Lower leg skin (tissue), 3 donors: ENCODE results near the gene RALGPS2.

Source experiments
- POLR2A ChIP-seq, 2 donors: fragments of 450-650 bp; IDR thresholded peaks; one replicate each; pipeline ENCODE4 v1.6.1; 2016 to 2017; ENCODE audit warnings: antibody characterized with exemption in 2 of 2, mild to moderate bottlenecking in 1 of 2, moderate library complexity in 1 of 2
- TF ChIP-seq, protein P1 (sequence below), 3 donors: fragments of 450-650 bp; IDR thresholded peaks; one replicate each; pipeline ENCODE4 v1.5.1; 2016; ENCODE audit warnings: antibody characterized with exemption in 3 of 3, mild to moderate bottlenecking in 3 of 3, moderate library complexity in 2 of 3

DNA sequence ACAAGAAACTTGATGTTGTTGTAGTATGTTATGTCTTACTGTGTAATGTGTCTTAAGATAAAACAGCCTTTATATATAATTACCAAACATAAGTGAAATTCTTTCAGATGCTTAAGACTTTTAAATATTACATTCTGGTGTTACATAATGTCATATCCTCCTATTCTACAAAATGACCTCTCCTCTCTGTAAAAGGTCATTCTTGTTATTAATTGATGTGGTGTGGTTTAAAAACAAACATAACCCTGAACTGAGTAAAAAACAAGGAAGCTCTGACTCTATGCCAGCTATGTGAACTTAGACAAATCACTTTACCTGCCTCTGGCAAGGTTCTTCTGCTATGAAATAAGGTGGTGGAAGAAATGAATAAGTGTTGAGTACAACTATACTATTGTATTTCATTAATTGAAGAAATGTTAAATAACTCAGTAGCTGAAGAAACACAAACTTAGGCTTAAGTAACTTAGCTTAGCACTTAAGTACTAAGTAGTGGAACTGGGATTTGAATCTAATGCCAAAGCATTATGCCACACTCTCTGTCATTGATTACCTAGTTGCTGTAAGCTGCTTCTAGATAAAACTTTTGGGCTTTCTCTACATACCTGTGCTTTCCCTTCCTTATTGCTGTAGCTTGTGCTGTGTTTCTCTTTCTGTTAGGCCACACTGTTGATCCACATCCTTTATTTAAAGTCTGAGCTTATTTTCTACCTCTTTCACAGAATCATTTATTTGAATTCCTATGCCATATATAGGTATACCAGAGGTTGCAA, 146.7 kb downstream of the RALGPS2 start:
- TF ChIP-seq, protein P1, sequence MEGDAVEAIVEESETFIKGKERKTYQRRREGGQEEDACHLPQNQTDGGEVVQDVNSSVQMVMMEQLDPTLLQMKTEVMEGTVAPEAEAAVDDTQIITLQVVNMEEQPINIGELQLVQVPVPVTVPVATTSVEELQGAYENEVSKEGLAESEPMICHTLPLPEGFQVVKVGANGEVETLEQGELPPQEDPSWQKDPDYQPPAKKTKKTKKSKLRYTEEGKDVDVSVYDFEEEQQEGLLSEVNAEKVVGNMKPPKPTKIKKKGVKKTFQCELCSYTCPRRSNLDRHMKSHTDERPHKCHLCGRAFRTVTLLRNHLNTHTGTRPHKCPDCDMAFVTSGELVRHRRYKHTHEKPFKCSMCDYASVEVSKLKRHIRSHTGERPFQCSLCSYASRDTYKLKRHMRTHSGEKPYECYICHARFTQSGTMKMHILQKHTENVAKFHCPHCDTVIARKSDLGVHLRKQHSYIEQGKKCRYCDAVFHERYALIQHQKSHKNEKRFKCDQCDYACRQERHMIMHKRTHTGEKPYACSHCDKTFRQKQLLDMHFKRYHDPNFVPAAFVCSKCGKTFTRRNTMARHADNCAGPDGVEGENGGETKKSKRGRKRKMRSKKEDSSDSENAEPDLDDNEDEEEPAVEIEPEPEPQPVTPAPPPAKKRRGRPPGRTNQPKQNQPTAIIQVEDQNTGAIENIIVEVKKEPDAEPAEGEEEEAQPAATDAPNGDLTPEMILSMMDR (IDR thresholded peaks at IDR 0.05): no peak
- no peak for TF ChIP-seq POLR2A (IDR thresholded peaks at IDR 0.05)
